ENCODE results near the gene EPS8L2.

EPS8L2 gene

GRCh38 chr11:763549-764321 is 57.7 kb downstream of the EPS8L2 start:
- Histone ChIP-seq H2AFZ (ENCODE audit: low read depth) (no peak overlapping the region), H3K27ac (no peak overlapping the region), H3K27me3 (ENCODE audit: insufficient read depth, low read depth) (no peaks in the 10 kb centered on the region), H4K20me1 (ENCODE audit: insufficient read depth) (no peaks in the 10 kb centered on the region), H3K4me3 (IDR thresholded peaks at IDR 0.05; ENCODE audit: insufficient read depth, low read depth, low read length) (no peak overlapping the region), H3K4me2 (no peak overlapping the region), H3K4me1 (ENCODE audit: low read depth, poor library complexity, severe bottlenecking) (peaks cover 14% of the 10 kb centered on the region), H3K79me2 (ENCODE audit: insufficient read depth, low read depth) (no peaks in the 10 kb centered on the region; the same call in 1 of the 2 replicates), H3K9ac (no peak overlapping the region), H3K36me3 (ENCODE audit: insufficient read depth) (peaks cover 10% of the 10 kb centered on the region; the same call in 1 of the 2 replicates)
- no peak for TF ChIP-seq CTCF (conservative IDR thresholded peaks at IDR 0.05; ENCODE audit: low read depth, low read length)

- Histone ChIP-seq H3K4me3 (IDR thresholded peaks at IDR 0.05; ENCODE audit: insufficient read depth, low read depth, low read length) (no peak overlapping the region), H3K27ac (no peak overlapping the region), H3K4me1 (ENCODE audit: low read depth, poor library complexity, severe bottlenecking) (peaks cover 14% of the 10 kb centered on the region), H3K79me2 (ENCODE audit: insufficient read depth, low read depth) (no peaks in the 10 kb centered on the region; the same call in 1 of the 2 replicates), H3K4me2 (no peak overlapping the region), H2AFZ (ENCODE audit: low read depth) (no peak overlapping the region), H4K20me1 (ENCODE audit: insufficient read depth) (no peaks in the 10 kb centered on the region), H3K36me3 (ENCODE audit: insufficient read depth) (peaks cover 10% of the 10 kb centered on the region; the same call in 1 of the 2 replicates), H3K9ac (no peak overlapping the region), H3K27me3 (ENCODE audit: insufficient read depth, low read depth) (no peaks in the 10 kb centered on the region)
- TF ChIP-seq CTCF (conservative IDR thresholded peaks at IDR 0.05; ENCODE audit: low read depth, low read length): no peak
Measured at GRCh38 chr11:764322-765024, 58.4 kb downstream of the EPS8L2 start.

- no peaks in the 10 kb centered on the region for H3K27me3 ChIP-seq (ENCODE audit: insufficient read depth, low read depth)
- H3K4me1 ChIP-seq (ENCODE audit: low read depth, poor library complexity, severe bottlenecking): peaks cover 14% of the 10 kb centered on the region
- H3K4me2 ChIP-seq: no peak overlapping the region
- H2AFZ ChIP-seq (ENCODE audit: low read depth): no peak overlapping the region
- TF ChIP-seq CTCF (conservative IDR thresholded peaks at IDR 0.05; ENCODE audit: low read depth, low read length): peak; percentile 61
- no peak overlapping the region for H3K9ac ChIP-seq
- no peak overlapping the region for H3K27ac ChIP-seq
- H3K79me2 ChIP-seq (ENCODE audit: insufficient read depth, low read depth): no peaks in the 10 kb centered on the region; the same call in 1 of the 2 replicates
- H4K20me1 ChIP-seq (ENCODE audit: insufficient read depth): no peaks in the 10 kb centered on the region
- H3K36me3 ChIP-seq (ENCODE audit: insufficient read depth): peaks cover 4% of the 10 kb centered on the region; the same call in 1 of the 2 replicates
- H3K4me3 ChIP-seq (IDR thresholded peaks at IDR 0.05; ENCODE audit: insufficient read depth, low read depth, low read length): no peak overlapping the region
Measured at GRCh38 chr11:765025-765801, 59.2 kb downstream of the EPS8L2 start.

- no peak overlapping the region for H3K4me3 ChIP-seq (IDR thresholded peaks at IDR 0.05; ENCODE audit: insufficient read depth, low read depth, low read length)
- no peak overlapping the region for H2AFZ ChIP-seq (ENCODE audit: low read depth)
- no peak overlapping the region for H3K4me2 ChIP-seq
- H3K36me3 ChIP-seq (ENCODE audit: insufficient read depth): peaks cover 4% of the 10 kb centered on the region; the same call in 1 of the 2 replicates
- H3K79me2 ChIP-seq (ENCODE audit: insufficient read depth, low read depth): no peaks in the 10 kb centered on the region; the same call in 1 of the 2 replicates
- H3K27ac ChIP-seq: no peak overlapping the region
- peaks cover 14% of the 10 kb centered on the region for H3K4me1 ChIP-seq (ENCODE audit: low read depth, poor library complexity, severe bottlenecking)
- TF ChIP-seq CTCF (conservative IDR thresholded peaks at IDR 0.05; ENCODE audit: low read depth, low read length): no peak
- H4K20me1 ChIP-seq (ENCODE audit: insufficient read depth): no peaks in the 10 kb centered on the region
- H3K27me3 ChIP-seq (ENCODE audit: insufficient read depth, low read depth): no peaks in the 10 kb centered on the region
- no peak overlapping the region for H3K9ac ChIP-seq
Measured at GRCh38 chr11:765802-766091, 59.7 kb downstream of the EPS8L2 start.
